ENCODE data around the gene MAP3K13. TPM values are rescaled to one million over a fixed set of nuclear protein-coding genes. Genes with fewer than 3 reads are reported as not detected.

The MAP3K13 gene
- total RNA-seq, 4 donors from 2014 or later, result 15.1 to 30.2 (median 24.0) TPM

DNA sequence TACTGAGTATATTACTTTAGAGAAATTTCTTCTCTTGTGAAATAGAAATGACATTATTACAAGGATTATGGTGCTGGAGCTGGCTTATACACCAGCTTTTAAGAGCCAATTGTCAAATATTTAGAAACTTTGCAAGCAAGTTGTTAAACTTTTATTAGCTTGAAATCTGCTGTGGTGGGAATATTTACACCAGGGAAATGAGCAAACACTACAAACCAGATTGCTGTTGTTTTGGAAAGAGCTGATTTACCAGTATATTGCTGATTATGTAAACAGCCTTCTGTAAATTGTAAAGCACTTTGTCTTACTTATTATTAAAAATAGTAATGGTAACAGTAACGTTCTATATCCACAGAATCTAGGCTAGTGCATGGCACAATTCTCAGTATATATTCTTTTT is 61.5 kb downstream of the MAP3K13 start:
- 83 to 84% methylated on average over 1 of the region's 1 CpG for WGBS, 2 donors
- no peak for TF ChIP-seq POLR2A (IDR thresholded peaks at IDR 0.05)
- TF ChIP-seq, protein P1, sequence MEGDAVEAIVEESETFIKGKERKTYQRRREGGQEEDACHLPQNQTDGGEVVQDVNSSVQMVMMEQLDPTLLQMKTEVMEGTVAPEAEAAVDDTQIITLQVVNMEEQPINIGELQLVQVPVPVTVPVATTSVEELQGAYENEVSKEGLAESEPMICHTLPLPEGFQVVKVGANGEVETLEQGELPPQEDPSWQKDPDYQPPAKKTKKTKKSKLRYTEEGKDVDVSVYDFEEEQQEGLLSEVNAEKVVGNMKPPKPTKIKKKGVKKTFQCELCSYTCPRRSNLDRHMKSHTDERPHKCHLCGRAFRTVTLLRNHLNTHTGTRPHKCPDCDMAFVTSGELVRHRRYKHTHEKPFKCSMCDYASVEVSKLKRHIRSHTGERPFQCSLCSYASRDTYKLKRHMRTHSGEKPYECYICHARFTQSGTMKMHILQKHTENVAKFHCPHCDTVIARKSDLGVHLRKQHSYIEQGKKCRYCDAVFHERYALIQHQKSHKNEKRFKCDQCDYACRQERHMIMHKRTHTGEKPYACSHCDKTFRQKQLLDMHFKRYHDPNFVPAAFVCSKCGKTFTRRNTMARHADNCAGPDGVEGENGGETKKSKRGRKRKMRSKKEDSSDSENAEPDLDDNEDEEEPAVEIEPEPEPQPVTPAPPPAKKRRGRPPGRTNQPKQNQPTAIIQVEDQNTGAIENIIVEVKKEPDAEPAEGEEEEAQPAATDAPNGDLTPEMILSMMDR (IDR thresholded peaks at IDR 0.05), result no peak
- Histone ChIP-seq H3K4me3 (no peak overlapping the region), H3K36me3 (peaks cover 0 to 11% (median 0%) of the 10 kb centered on the region in 3 donors), H3K4me1 (peaks cover 0 to 21% (median 0%) of the 10 kb centered on the region in 3 donors), H3K27me3 (no peaks in the 10 kb centered on the region), H3K9me3 (no peaks in the 10 kb centered on the region), H3K27ac (no peak overlapping the region)
- DNase-seq, result no peak
- intact Hi-C loops (cut with DNase I), result no loop called here

DNA sequence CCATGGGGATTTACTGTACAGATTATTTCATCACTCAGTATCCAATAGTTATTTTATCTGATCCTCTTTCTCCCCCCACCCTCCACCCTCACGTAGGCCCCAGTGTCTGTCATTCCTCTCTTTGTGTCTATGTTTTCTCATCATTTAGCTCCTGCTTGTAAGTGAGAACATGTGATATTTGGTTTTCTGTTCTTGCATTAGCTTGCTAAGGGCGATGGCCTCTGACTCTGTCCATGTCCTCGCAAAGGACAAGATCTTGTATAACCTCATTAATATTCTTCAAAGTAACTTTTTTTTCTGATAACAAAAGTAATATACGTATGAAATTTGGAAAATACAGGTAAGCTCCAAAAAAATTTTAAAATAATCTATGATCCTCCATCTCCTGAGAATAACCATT is 67.4 kb downstream of the MAP3K13 start:
- Histone ChIP-seq H3K9me3 (no peaks in the 10 kb centered on the region), H3K27me3 (no peaks in the 10 kb centered on the region), H3K36me3 (peaks cover 0 to 15% (median 0%) of the 10 kb centered on the region in 3 donors), H3K27ac (no peak overlapping the region), H3K4me1 (no peaks in the 10 kb centered on the region), H3K4me3 (no peak overlapping the region)
- no peak for DNase-seq
- intact Hi-C loops (cut with DNase I), result no loop called here
- WGBS, 2 donors, result 93 to 95% methylated on average over 4 of the region's 4 CpGs
- TF ChIP-seq, protein P1 (IDR thresholded peaks at IDR 0.05), result no peak
- no peak for TF ChIP-seq POLR2A (IDR thresholded peaks at IDR 0.05)

DNA sequence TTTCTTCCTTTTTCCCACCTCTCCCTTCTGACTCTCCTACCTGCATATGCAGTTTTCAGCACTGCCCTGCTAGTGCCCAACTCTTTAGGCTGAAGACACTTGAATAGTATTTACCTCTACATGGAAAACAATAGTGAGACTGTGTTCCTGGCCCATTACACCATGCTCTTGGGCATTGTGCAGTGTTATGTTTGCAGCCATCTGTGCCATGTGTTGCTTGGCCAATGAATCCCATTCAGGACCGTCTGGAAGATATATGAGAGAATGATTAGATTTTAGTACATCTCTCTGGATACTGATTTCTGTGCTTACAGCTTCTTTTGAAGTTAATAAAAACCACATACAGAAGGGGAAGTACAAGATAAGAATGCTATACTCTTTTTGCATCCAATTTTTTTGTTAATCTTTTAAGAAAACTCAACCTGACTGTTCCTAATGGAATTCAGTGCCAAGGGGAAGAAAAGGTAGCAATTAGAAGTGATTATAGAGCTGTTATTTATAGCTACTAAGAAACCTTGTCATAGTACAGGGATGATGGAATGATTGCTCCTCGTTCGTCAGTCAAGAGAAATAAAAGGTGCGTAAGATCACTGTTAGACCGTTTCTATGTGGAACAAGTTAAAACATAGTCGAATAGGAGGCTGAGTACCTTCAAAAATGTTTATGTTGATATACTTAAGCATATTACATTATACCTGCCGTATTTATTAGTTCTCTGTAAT is 77.0 kb downstream of the MAP3K13 start:
- Histone ChIP-seq H3K27ac (no peak overlapping the region), H3K4me1 (no peaks in the 10 kb centered on the region), H3K27me3 (no peaks in the 10 kb centered on the region), H3K36me3 (peaks cover 0 to 33% (median 0%) of the 10 kb centered on the region in 3 donors), H3K4me3 (no peak overlapping the region), H3K9me3 (no peaks in the 10 kb centered on the region)
- intact Hi-C loops (cut with DNase I), result no loop called here
- WGBS, 2 donors, result 85 to 87% methylated on average over 7 of the region's 7 CpGs
- DNase-seq, result no peak
- TF ChIP-seq POLR2A (IDR thresholded peaks at IDR 0.05), result no peak
- TF ChIP-seq, protein P1 (IDR thresholded peaks at IDR 0.05), result no peak

DNA sequence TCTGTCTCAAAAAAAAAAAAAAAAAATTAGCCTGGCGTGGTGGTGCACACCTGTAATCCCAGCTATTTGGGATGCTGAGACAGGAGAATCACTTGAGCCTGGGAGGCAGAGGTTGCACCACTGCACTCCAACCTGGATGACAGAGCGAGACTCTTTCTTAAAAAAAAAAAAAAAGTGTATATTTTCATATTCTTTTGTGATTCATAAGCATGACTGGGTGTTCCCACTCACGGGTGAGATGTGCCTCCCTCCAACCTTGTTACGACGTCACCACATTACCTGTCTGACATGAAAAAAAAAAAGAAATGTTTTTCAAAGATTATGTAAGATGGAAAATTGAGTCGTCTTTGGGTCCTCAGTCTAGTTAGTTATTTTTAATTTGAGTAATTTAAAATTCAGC is 79.1 kb downstream of the MAP3K13 start:
- Histone ChIP-seq H3K36me3 (peaks cover 0 to 33% (median 0%) of the 10 kb centered on the region in 3 donors), H3K9me3 (no peaks in the 10 kb centered on the region), H3K27ac (no peak overlapping the region), H3K4me1 (no peaks in the 10 kb centered on the region), H3K4me3 (no peak overlapping the region), H3K27me3 (no peaks in the 10 kb centered on the region)
- 77 to 81% methylated on average over 6 of the region's 6 CpGs for WGBS, 2 donors
- TF ChIP-seq POLR2A (IDR thresholded peaks at IDR 0.05), result no peak
- TF ChIP-seq, protein P1 (IDR thresholded peaks at IDR 0.05), result no peak
- DNase-seq, result no peak
- intact Hi-C loops (cut with DNase I), result no loop called here

DNA sequence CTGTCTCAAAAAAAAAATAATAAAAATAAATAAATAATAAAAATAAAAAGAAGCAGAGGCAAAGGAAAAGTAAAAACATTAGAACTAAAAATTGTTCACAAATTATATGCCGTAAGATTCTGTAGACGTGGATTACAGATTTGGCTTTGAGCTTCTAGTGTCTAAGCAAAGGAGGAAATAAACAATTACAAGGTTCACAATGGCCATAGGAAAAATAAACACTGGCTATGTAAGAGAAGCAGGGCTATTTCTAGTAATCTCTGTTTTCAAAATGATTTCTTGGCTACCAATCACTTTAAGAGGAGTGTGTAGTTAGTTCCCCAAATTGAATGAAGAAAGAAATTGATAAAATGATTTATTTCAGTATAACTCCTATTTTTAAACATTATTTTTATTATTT is 81.4 kb downstream of the MAP3K13 start:
- H3K27me3 ChIP-seq, result no peaks in the 10 kb centered on the region
- intact Hi-C loops (cut with DNase I), result no loop called here
- no peaks in the 10 kb centered on the region for H3K9me3 ChIP-seq
- DNase-seq, result no peak
- H3K36me3 ChIP-seq, result peaks cover 0 to 16% (median 0%) of the 10 kb centered on the region in 3 donors
- H3K4me3 ChIP-seq, result no peak overlapping the region
- TF ChIP-seq, protein P1 (IDR thresholded peaks at IDR 0.05), result no peak
- TF ChIP-seq POLR2A (IDR thresholded peaks at IDR 0.05), result no peak
- 84 to 87% methylated on average over 2 of the region's 2 CpGs for WGBS, 2 donors
- H3K4me1 ChIP-seq, result no peaks in the 10 kb centered on the region
- H3K27ac ChIP-seq, result no peak overlapping the region

Measured in esophagus squamous epithelium (tissue), 5 donors.